Measurements from ENCODE around the gene NGF. TPM values are rescaled to one million over a fixed set of nuclear protein-coding genes. Genes with fewer than 3 reads are reported as not detected.

The NGF gene
- total RNA-seq, 2 experiments from 2014 or later, result not detected

DNA sequence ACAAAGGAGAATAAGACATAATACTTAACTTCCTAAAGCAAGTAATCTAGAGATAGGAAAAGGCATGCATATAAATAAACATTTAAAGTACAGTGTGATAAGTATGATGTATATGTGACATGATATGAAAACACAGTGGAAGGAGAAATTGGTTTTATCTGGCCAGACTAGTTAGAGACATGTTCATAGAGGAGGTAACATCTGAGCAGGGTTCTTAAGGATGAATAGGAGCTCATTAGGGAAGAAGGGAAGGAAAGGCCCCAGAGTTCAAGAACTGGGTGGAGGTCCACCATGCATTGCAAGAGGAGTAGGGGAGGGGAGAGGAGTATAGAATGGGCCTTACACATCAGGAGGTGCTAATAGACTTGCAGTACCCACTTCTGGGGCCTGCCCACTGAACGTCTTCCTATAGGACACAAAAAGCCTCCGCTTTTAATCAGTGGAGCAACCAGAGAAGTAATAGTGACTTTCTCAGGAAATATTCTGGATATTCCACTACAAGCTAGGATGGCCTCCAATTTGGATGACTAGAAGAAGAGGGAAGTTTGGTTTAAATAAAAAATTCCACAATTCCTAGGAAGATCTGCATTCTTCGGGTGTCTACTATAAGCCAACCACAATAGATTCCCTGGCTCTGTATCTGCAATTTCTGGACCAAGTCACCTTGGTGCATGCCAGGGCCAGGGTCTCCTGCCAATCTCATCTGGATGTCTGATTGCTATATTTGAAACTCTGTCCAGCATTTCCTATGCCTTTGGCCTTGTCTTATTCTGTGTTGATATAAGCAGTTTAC, 41.9 kb downstream of the NGF start:
- Mint-ChIP-seq H3K4me3 (no peak overlapping the region), H3K9me3 (no peaks in the 10 kb centered on the region), H3K27ac (no peak overlapping the region), H3K4me1 (no peaks in the 10 kb centered on the region), H3K27me3 (peaks cover 10% of the 10 kb centered on the region), H3K36me3 (ENCODE audit: low read depth) (no peaks in the 10 kb centered on the region)
- ChIA-PET POLR2A (no interaction called here), CTCF (no interaction called here)
- DNase-seq, result no peak

DNA sequence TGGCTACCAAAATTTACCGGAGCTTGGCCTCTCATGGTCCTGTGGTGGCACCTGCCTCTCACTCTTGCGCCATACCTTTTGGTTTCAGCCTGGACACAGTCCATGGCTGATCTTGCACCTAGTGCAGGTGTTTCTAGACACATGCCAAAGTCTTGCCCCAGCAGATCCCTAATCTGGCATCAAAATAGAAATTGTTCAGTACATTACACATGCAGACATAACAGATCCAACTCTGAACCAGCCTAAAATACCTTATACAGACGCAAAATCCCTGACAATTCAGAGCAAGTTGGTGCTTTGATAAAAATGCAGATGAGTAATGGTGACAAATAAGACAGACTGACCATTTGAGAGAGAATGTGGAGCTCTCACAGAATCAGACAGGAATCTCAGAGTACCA, 44.1 kb downstream of the NGF start:
- Mint-ChIP-seq H3K4me1 (no peaks in the 10 kb centered on the region), H3K27ac (no peak overlapping the region)
- no peak for DNase-seq

DNA sequence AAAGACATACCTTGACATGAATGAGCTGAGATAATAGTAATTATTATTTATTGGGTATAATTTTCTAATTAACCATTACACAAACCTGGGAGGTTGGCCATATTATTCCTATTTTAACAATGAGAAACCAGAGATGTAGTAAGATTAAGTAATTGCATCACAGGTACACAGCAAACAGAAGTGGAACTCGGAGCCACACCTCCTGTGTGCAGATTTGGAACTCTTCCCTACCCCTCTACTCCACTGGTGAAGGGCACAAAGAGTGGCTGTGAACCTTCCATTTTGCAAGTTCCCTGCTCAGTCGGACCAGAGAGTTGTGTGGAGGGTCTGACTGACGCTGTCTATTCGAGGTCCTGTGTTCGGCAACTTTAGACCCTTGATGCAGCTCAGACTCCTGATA, 45.0 kb downstream of the NGF start:
- Mint-ChIP-seq H3K4me3 (no peak overlapping the region), H3K36me3 (ENCODE audit: low read depth) (no peaks in the 10 kb centered on the region), H3K27ac (no peak overlapping the region), H3K9me3 (no peaks in the 10 kb centered on the region), H3K4me1 (no peaks in the 10 kb centered on the region), H3K27me3 (peaks cover 17% of the 10 kb centered on the region)
- DNase-seq, result no peak
- POLR2A ChIA-PET, result no interaction called here
- CTCF ChIA-PET, result no interaction called here

More for the DNA sequence above, 44.1 kb downstream of the NGF start:
- ChIA-PET POLR2A (no interaction called here), CTCF (interaction anchor here (0.8 kb wide), 1 partner anchor 18 kb away, joined by 3 read pairs; no protein-coding TSS in a partner anchor)
- H3K27me3 Mint-ChIP-seq, result peaks cover 19% of the 10 kb centered on the region
- no peaks in the 10 kb centered on the region for H3K36me3 Mint-ChIP-seq (ENCODE audit: low read depth)
- no peaks in the 10 kb centered on the region for H3K9me3 Mint-ChIP-seq
- H3K4me3 Mint-ChIP-seq, result no peak overlapping the region

DNA sequence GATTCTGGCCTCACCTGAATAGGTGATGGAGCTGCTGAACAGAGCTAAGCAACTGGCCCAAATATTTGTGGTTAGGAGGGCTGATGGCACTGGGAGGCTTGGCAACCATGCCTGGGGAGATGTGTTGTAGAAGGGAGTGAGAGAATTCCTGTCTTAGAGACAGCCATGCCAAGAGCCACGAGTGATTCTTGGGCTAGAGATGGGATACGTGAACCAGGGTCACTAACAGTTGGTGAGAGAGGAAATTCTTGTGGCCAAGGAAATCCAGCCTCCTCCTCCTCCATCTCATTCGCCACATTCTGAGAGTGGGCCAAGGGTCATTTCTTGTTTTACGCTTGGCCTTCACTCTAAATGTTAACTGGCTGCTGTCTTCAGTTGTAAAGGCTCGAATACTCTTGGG, 46.3 kb downstream of the NGF start:
- CTCF ChIA-PET, result no interaction called here
- no peak overlapping the region for H3K4me3 Mint-ChIP-seq
- DNase-seq, result no peak
- H3K9me3 Mint-ChIP-seq, result no peaks in the 10 kb centered on the region
- no peaks in the 10 kb centered on the region for H3K4me1 Mint-ChIP-seq
- H3K27ac Mint-ChIP-seq, result no peak overlapping the region
- peaks cover 18% of the 10 kb centered on the region for H3K27me3 Mint-ChIP-seq
- POLR2A ChIA-PET, result no interaction called here
- no peaks in the 10 kb centered on the region for H3K36me3 Mint-ChIP-seq (ENCODE audit: low read depth)

DNA sequence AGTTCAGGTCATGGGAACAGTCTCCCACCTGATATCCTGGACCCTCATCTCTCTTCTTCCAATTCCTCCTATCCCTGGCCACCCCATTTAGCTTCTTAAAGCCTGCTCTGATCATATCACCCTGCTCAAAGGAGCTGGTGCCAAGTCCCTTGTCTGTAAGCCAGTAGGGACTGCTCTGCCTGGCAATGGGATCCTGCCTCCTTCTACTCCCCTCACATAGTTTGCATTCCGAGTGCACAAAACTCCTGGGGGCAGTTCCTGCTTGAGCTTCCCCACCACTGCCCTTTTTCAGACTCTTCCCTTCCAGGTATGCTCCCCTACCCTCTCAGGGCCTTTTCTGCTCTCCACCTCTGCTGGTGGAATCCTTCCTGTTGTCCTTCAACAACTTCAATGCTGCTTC, 48.1 kb downstream of the NGF start:
- CTCF ChIA-PET, result no interaction called here
- no peak for DNase-seq
- Mint-ChIP-seq H3K9me3 (no peaks in the 10 kb centered on the region), H3K4me3 (no peak overlapping the region), H3K27me3 (peaks cover 12% of the 10 kb centered on the region), H3K4me1 (no peaks in the 10 kb centered on the region), H3K27ac (no peak overlapping the region), H3K36me3 (ENCODE audit: low read depth) (no peaks in the 10 kb centered on the region)
- POLR2A ChIA-PET, result no interaction called here

DNA sequence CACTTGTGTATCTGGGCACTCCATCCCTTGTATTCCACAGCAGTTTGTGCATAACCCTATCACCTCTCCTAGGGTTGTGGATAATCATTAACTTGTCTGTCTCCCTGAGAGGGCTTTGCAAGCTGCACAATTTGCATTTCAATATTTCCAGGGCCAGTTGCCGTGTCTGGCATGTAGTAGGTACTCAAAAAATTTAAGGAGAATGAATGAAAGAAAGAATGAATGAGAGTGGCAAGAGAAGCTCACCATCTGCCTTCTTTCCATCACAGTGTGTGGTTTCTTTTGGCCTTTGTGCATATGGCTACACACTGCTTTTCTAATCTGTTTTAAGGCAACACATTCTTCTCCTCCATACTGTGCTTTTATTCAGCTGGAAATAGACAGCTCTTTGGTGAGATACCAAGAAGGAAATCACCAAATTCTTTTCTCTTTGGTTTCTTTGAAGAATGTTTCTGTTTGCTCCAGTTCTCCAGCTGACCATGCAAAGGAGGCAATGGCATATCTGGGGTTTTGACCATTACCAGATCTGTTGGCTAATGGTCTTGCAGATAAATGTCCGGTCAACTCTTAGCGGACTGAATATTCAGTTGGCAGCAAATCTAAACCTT, 49.4 kb downstream of the NGF start:
- Mint-ChIP-seq H3K27me3 (peaks cover 11% of the 10 kb centered on the region), H3K4me3 (no peak overlapping the region), H3K36me3 (ENCODE audit: low read depth) (no peaks in the 10 kb centered on the region), H3K4me1 (no peaks in the 10 kb centered on the region), H3K27ac (no peak overlapping the region), H3K9me3 (no peaks in the 10 kb centered on the region)
- no peak for DNase-seq
- ChIA-PET CTCF (no interaction called here), POLR2A (no interaction called here)

DNA sequence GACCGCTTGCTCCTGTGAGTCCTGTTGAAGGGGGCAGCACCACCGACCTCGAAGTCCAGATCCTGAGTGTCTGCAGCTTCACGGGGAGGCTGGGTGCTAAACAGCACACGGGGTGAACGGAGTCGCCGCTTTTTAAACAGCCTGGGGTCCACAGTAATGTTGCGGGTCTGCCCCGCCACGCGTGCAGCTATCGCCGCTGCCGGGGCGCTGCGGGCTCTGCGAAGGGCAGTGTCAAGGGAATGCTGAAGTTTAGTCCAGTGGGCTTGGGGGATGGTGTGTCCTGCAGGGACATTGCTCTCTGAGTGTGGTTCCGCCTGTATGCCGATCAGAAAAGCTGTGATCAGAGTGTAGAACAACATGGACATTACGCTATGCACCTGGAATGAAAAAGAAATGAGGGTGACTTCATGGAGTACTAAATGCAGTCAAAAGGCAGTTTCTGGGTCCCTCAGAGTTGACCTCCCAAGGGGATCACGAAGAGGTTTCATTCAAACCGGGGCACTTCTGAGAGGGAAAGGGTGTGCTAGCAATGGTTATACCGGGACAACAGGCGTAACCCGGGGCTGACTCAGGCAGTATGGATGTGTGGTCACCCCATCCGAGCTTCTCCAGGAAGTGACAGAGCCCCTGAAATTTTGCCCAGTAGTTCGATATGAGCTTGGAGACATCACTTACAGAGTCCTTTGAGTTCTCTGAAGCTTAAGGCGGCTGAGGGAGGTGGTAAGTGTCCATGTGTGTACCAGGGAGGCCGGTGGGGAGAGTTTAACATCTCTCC, 51.4 kb downstream of the NGF start:
- no peak overlapping the region for H3K27ac Mint-ChIP-seq
- no peaks in the 10 kb centered on the region for H3K9me3 Mint-ChIP-seq
- ChIA-PET CTCF (no interaction called here), POLR2A (no interaction called here)
- no peak for DNase-seq
- peaks cover 11% of the 10 kb centered on the region for H3K27me3 Mint-ChIP-seq
- no peak overlapping the region for H3K4me3 Mint-ChIP-seq
- H3K4me1 Mint-ChIP-seq, result no peaks in the 10 kb centered on the region
- H3K36me3 Mint-ChIP-seq (ENCODE audit: low read depth), result no peaks in the 10 kb centered on the region

DNA sequence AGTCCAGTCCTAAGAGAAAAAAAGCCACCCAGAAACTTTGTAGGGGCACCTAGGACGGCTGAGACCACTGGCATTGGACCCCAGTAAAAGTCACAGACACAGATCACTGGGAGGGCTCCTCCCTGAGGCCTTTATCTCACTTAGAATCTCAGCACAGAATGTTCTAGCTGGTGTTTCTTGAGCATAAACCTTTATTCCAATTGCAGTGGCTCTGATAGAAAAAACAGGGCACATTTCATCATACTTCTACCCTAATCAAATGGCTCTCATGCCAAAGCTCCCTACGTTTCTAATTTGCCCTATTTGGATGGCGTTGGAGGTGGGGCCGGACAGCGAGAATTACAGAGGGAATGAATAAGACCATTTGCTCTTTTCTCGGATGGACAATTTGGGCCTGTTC, 53.8 kb downstream of the NGF start:
- no peak for DNase-seq
- POLR2A ChIA-PET, result no interaction called here
- Mint-ChIP-seq H3K27me3 (peaks cover 5% of the 10 kb centered on the region), H3K4me1 (no peaks in the 10 kb centered on the region), H3K4me3 (no peak overlapping the region), H3K27ac (no peak overlapping the region), H3K9me3 (no peaks in the 10 kb centered on the region), H3K36me3 (ENCODE audit: low read depth) (no peaks in the 10 kb centered on the region)
- CTCF ChIA-PET, result no interaction called here

DNA sequence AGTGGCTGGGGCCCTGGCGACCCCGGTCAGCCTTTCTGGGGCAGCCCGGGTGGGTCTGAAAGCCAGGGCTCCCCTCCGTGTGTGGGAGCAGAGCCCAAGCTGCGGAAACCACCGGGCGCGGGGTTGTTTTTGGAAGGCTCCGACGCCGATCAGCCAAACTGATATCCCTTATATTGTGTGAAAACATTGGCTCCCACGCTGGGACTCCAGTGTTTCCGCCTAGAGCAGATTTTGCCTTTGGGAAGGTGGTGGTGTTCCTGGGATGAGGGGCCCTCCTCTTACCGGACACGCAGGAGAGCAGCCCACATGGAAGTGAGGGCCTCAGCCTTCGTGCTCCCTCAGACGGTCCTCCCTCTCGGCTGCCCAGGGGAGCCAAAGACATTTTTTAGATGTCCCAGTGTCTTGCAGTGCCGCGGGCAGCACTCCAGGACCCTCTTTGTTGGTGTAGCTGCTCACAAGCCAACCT, 54.3 kb downstream of the NGF start:
- Mint-ChIP-seq H3K9me3 (no peaks in the 10 kb centered on the region), H3K4me1 (no peaks in the 10 kb centered on the region), H3K36me3 (ENCODE audit: low read depth) (no peaks in the 10 kb centered on the region), H3K27ac (no peak overlapping the region), H3K27me3 (peaks cover 5% of the 10 kb centered on the region), H3K4me3 (no peak overlapping the region)
- CTCF ChIA-PET, result no interaction called here
- DNase-seq, result no peak
- POLR2A ChIA-PET, result no interaction called here

DNA sequence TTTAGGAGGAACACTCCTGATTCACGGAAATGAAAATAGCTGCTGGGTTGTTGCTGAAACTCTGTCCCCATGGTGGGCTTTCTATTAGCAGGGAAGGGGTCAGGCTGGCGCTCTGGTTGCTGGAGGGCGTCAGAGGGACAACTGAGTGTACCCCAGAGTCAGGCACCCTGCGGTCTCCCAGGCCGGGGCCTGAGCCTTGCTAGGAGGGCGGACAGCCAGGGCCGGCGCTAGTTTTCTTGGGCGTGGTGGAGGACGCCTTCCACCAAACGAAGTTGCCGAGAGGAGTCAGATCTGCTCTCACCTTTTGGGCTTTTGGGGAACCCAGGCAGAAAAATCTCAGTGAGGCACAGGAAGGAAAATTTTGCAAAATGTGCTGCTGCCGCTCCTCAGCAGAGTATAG, 54.8 kb downstream of the NGF start:
- Mint-ChIP-seq H3K4me1 (no peaks in the 10 kb centered on the region), H3K27ac (no peak overlapping the region), H3K36me3 (ENCODE audit: low read depth) (no peaks in the 10 kb centered on the region), H3K4me3 (no peak overlapping the region), H3K27me3 (peaks cover 5% of the 10 kb centered on the region), H3K9me3 (no peaks in the 10 kb centered on the region)
- ChIA-PET POLR2A (no interaction called here), CTCF (no interaction called here)
- DNase-seq, result no peak

DNA sequence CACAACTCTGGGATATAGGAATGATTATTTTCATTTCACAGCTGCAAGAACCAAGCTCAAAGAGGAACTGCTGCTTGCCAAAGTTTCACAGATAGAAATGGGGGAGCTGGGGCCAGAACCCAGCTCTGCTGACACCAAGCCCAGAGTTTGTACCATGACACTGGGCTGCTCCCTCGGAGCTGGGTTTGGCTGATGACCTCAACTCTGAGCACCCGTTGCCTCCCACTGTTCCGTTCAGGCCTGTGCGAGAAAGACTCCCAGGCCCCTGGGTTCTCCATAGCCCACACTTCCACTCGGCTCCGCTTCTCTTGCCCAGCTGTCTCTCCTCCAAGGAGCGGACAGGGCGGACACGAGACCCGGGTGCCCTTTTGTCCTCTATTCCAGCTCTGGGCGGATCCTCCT, 55.2 kb downstream of the NGF start:
- DNase-seq, result no peak
- H3K4me3 Mint-ChIP-seq, result no peak overlapping the region
- H3K9me3 Mint-ChIP-seq, result no peaks in the 10 kb centered on the region
- POLR2A ChIA-PET, result no interaction called here
- H3K36me3 Mint-ChIP-seq (ENCODE audit: low read depth), result no peaks in the 10 kb centered on the region
- no peak overlapping the region for H3K27ac Mint-ChIP-seq
- CTCF ChIA-PET, result no interaction called here
- no peaks in the 10 kb centered on the region for H3K4me1 Mint-ChIP-seq
- peaks cover 2% of the 10 kb centered on the region for H3K27me3 Mint-ChIP-seq

DNA sequence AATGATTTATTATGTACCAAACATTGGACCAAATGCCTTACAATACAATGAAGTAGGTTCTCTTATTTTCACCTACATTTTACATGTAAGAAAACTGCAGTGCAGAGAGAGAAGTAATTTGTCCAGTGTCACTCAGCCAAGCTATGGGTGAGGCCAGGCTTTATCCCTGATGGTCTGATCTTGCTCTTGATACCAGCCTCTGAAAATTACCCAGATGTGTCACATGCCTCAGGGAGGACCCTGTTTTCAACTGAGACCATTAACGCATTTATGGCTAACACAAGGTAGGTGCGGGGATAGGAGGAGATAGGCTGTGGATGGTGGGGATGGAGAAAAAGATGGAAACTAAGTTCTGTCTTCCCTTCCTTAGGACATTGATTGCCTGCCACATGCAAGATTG, 56.9 kb downstream of the NGF start:
- no peak overlapping the region for H3K4me3 Mint-ChIP-seq
- H3K36me3 Mint-ChIP-seq (ENCODE audit: low read depth), result no peaks in the 10 kb centered on the region
- H3K27ac Mint-ChIP-seq, result no peak overlapping the region
- POLR2A ChIA-PET, result no interaction called here
- no peak for DNase-seq
- CTCF ChIA-PET, result no interaction called here
- peaks cover 4% of the 10 kb centered on the region for H3K9me3 Mint-ChIP-seq
- no peaks in the 10 kb centered on the region for H3K4me1 Mint-ChIP-seq
- H3K27me3 Mint-ChIP-seq, result peaks cover 7% of the 10 kb centered on the region

DNA sequence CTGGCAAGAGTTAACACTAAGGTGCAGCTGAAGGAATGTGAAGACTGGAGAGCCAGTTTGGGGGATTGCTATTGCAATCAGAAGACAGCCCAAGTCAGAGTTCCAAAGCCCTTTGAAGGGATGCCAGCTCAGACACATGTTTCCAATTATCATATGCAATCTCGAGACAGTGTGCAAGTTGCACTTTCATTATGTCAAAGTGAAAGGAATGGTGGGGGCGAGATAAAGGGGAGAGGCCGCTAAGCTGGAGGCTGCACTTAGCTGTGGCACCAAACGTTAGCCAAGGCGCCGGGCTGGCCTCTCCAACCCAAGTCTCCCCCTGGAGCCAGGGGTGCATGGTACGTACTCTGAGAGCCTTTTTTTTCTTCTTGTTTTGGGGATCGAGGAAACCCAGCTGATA, 58.0 kb downstream of the NGF start:
- ChIA-PET POLR2A (no interaction called here), CTCF (no interaction called here)
- H3K27me3 Mint-ChIP-seq, result peaks cover 7% of the 10 kb centered on the region
- H3K4me1 Mint-ChIP-seq, result no peaks in the 10 kb centered on the region
- H3K4me3 Mint-ChIP-seq, result no peak overlapping the region
- no peak overlapping the region for H3K27ac Mint-ChIP-seq
- no peak for DNase-seq
- peaks cover 4% of the 10 kb centered on the region for H3K9me3 Mint-ChIP-seq
- no peaks in the 10 kb centered on the region for H3K36me3 Mint-ChIP-seq (ENCODE audit: low read depth)

DNA sequence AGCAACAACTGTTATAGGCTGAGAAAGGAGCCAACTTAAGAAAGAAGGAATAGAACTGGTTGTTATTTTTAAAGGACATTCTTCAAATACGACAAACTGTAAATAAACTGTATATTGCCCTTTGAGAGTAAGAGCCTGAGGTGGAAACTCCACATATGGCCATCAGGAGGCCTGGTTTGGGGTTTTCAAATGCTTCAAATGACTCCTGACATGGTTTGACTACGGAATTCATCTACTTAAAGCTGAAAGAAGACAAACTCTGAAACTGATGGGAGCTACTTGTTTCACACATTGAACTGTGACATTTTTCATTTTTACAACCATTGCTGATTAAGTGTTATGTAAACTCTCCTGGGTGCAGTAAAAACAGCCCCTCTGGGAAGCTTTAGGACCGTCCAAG, 59.8 kb downstream of the NGF start:
- Mint-ChIP-seq H3K4me3 (no peak overlapping the region), H3K27ac (no peak overlapping the region), H3K36me3 (ENCODE audit: low read depth) (no peaks in the 10 kb centered on the region), H3K9me3 (peaks cover 4% of the 10 kb centered on the region), H3K27me3 (peaks cover 10% of the 10 kb centered on the region), H3K4me1 (no peaks in the 10 kb centered on the region)
- CTCF ChIA-PET, result no interaction called here
- POLR2A ChIA-PET, result no interaction called here
- no peak for DNase-seq

All from activated CD4-positive, alpha-beta memory T cell treated with anti-CD3 and anti-CD28 coated beads, Interleukin-2, amount 10 ng/mL, durations not matched to agents 7 days and 5 days (primary cell).